Measurements from ENCODE around the gene CCNL1.
"Not testable (repeated sequence)": the region's sequence is repeated elsewhere in the genome, so short reads cannot be mapped to it uniquely, and the experiment has no call there.

The CCNL1 gene

GRCh38 chr3:157159762-157160657 is at the start of gene CCNL1:
CCNL1 (minus strand) TSS chr3:157160147; CDS start chr3:157160094, 53 bp downstream.
- peak within 1 kb of the TSS; percentile 95 for H3K4me3 ChIP-seq (ENCODE audit: low read depth, low read length)

- no peak overlapping the region for H3K4me3 ChIP-seq (ENCODE audit: low read depth, low read length)
Measured at GRCh38 chr3:157204880-157205279, 44.9 kb upstream of the CCNL1 start.

- H3K4me3 ChIP-seq (ENCODE audit: low read depth, low read length): no peak overlapping the region
Measured at GRCh38 chr3:157204431-157204830, 44.5 kb upstream of the CCNL1 start.

- H3K4me3 ChIP-seq (ENCODE audit: low read depth, low read length): no peak overlapping the region
Measured at GRCh38 chr3:157201648-157202278, 41.8 kb upstream of the CCNL1 start.

- no peak overlapping the region for H3K4me3 ChIP-seq (ENCODE audit: low read depth, low read length)
Measured at GRCh38 chr3:157199841-157200240, 39.9 kb upstream of the CCNL1 start.

- H3K4me3 ChIP-seq (ENCODE audit: low read depth, low read length): no peak overlapping the region
Measured at GRCh38 chr3:157195965-157196364, 36.0 kb upstream of the CCNL1 start.

- not testable (repeated sequence) for H3K4me3 ChIP-seq (ENCODE audit: low read depth, low read length)
Measured at GRCh38 chr3:157191149-157191548, 31.2 kb upstream of the CCNL1 start.

- no peak overlapping the region for H3K4me3 ChIP-seq (ENCODE audit: low read depth, low read length)
Measured at GRCh38 chr3:157190380-157190872, 30.5 kb upstream of the CCNL1 start.

- no peak overlapping the region for H3K4me3 ChIP-seq (ENCODE audit: low read depth, low read length)
Measured at GRCh38 chr3:157188391-157188790, 28.4 kb upstream of the CCNL1 start.

- no peak overlapping the region for H3K4me3 ChIP-seq (ENCODE audit: low read depth, low read length)
Measured at GRCh38 chr3:157182879-157183278, 22.9 kb upstream of the CCNL1 start.

GRCh38 chr3:157180262-157180661 is 20.3 kb upstream of the CCNL1 start:
- no peak overlapping the region for H3K4me3 ChIP-seq (ENCODE audit: low read depth, low read length)

- H3K4me3 ChIP-seq (ENCODE audit: low read depth, low read length): no peak overlapping the region
Measured at GRCh38 chr3:157179365-157179803, 19.4 kb upstream of the CCNL1 start.

- not testable (repeated sequence) for H3K4me3 ChIP-seq (ENCODE audit: low read depth, low read length)
Measured at GRCh38 chr3:157178503-157179364, 18.8 kb upstream of the CCNL1 start.

GRCh38 chr3:157177801-157178453 is 18.0 kb upstream of the CCNL1 start:
- H3K4me3 ChIP-seq (ENCODE audit: low read depth, low read length): not testable (repeated sequence)

- H3K4me3 ChIP-seq (ENCODE audit: low read depth, low read length): no peak overlapping the region
Measured at GRCh38 chr3:157176934-157177333, 17.0 kb upstream of the CCNL1 start.

GRCh38 chr3:157175691-157176507 is 16.0 kb upstream of the CCNL1 start:
- peak overlapping the region; percentile 70 for H3K4me3 ChIP-seq (ENCODE audit: low read depth, low read length)

GRCh38 chr3:157174649-157175498 is 14.9 kb upstream of the CCNL1 start:
- H3K4me3 ChIP-seq (ENCODE audit: low read depth, low read length): peak overlapping the region; percentile 70

GRCh38 chr3:157174290-157174648 is 14.3 kb upstream of the CCNL1 start:
- H3K4me3 ChIP-seq (ENCODE audit: low read depth, low read length): peak overlapping the region; percentile 58

- not testable (repeated sequence) for H3K4me3 ChIP-seq (ENCODE audit: low read depth, low read length)
Measured at GRCh38 chr3:157173343-157173742, 13.4 kb upstream of the CCNL1 start.

All from iPS-11a (cell line).